Effector memory CD8-positive, alpha-beta T cell (primary cell): ENCODE results near the gene PLCB1.

Experiments
- ATAC-seq: fragments of 150-1000 bp; cut with Tn5 transposase; replicated peaks from 2 replicates; pipeline ENCODE4 v1.10.0; 2021; ENCODE audit warnings: mild to moderate bottlenecking, moderate library complexity
- DNase-seq, 3 experiments: peaks; one replicate each; pipeline ENCODE4 v3.0.0; 2021
- H3K27ac Mint-ChIP-seq, 2 donors: one replicate each; pipeline ENCODE4 v1.8.0; 2022; ENCODE audit warnings: mild to moderate bottlenecking in 2 of 2, mixed read lengths in 2 of 2, moderate library complexity in 2 of 2
- H3K27me3 Mint-ChIP-seq, 2 donors: one replicate each; pipeline ENCODE4 v1.8.0; 2022; ENCODE audit warnings: mixed read lengths in 2 of 2
- H3K36me3 Mint-ChIP-seq: one replicate; pipeline ENCODE4 v1.8.0; 2022; ENCODE audit warnings: mild to moderate bottlenecking, moderate library complexity, mixed read lengths; ENCODE audit not compliant: insufficient read depth
- H3K4me1 Mint-ChIP-seq, 2 donors: one replicate each; pipeline ENCODE4 v1.8.0; 2022; ENCODE audit warnings: low read depth in 2 of 2, mixed read lengths in 2 of 2
- H3K4me3 Mint-ChIP-seq, 2 donors: one replicate each; pipeline ENCODE4 v1.8.0; 2022; ENCODE audit warnings: mild to moderate bottlenecking in 2 of 2, mixed read lengths in 2 of 2, moderate library complexity in 2 of 2
- H3K9me3 Mint-ChIP-seq, 2 donors: one replicate each; pipeline ENCODE4 v1.8.0; 2022; ENCODE audit warnings: mixed read lengths in 2 of 2

PLCB1 gene

GRCh38 chr20:8139899-8140298 lies 7.8 kb downstream of the PLCB1 start:
- Mint-ChIP-seq H3K4me1 (peaks cover 25 to 45% of the 10 kb centered on the region in 2 donors), H3K27me3 (no peaks in the 10 kb centered on the region), H3K4me3 (no peak overlapping the region), H3K27ac (no peak overlapping the region), H3K9me3 (no peaks in the 10 kb centered on the region), H3K36me3 (no peaks in the 10 kb centered on the region)
- ATAC-seq (peak; percentile 32), DNase-seq (no peak)

- H3K4me1 Mint-ChIP-seq, result peaks cover 31 to 48% of the 10 kb centered on the region in 2 donors
Measured at GRCh38 chr20:8143474-8143873, 11.4 kb downstream of the PLCB1 start.

GRCh38 chr20:8144282-8145245 lies 12.5 kb downstream of the PLCB1 start:
- Mint-ChIP-seq H3K4me3 (peak overlapping the region; percentile 56 to 64), H3K4me1 (peaks cover 32 to 48% of the 10 kb centered on the region in 2 donors), H3K9me3 (no peaks in the 10 kb centered on the region), H3K36me3 (no peaks in the 10 kb centered on the region), H3K27me3 (no peaks in the 10 kb centered on the region), H3K27ac (peak overlapping the region; percentile 27 to 52)
- peak in 1 of 3 experiments; percentile 15 for DNase-seq
- ATAC-seq, result peak; percentile 93

More at GRCh38 chr20:8143474-8143873, 11.4 kb downstream of the PLCB1 start:
- ATAC-seq, result no peak
- Mint-ChIP-seq H3K27me3 (no peaks in the 10 kb centered on the region), H3K4me3 (no peak overlapping the region), H3K27ac (peak overlapping the region in 1 of 2 donors; percentile 42), H3K36me3 (no peaks in the 10 kb centered on the region), H3K9me3 (no peaks in the 10 kb centered on the region)
- DNase-seq, result no peak

DNA sequence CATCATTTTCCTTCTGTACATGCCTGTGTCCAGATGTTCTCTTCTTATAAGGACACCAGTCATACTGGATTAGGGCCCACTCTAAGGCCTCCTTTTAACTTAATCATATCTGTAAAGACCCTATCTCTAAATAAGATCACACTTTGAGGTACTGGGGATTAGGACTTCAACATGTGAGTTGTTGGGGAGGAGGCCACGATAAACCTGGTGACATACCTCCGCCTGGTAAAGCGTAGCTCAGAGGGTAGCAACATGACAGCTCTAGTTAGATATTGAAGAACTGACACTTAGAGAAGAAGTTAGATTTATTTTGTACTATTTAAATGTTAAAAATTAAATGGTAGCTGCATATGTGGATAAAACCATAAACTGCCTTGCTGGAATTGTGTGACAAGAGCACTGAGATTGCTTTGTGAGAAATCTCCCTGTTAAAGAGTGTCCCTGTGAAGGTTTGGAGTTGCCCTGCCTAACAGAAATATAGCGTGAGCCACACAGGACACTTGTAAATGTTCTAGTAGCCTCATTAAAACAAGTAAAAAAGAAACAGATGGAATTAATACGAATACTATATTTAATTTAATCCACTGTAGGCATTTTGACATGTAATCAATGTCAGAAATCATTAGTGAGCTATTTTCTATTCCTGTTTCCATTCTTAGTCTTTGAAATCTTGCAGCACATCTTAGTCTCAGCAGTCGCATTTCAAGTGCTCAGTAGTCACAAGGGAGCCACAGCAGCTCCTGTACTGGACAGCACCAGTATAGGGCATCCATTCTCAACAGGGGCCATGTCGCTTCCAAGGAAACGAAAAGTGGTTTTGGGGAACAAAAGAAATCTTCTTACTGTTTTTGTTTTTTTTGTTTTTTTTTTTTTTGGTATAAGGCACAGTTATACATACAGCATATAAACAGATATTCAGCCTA lies 13.4 kb downstream of the PLCB1 start:
- H3K27me3 Mint-ChIP-seq, result no peaks in the 10 kb centered on the region
- H3K4me1 Mint-ChIP-seq, result peaks cover 32 to 48% of the 10 kb centered on the region in 2 donors
- H3K9me3 Mint-ChIP-seq, result no peaks in the 10 kb centered on the region
- H3K36me3 Mint-ChIP-seq, result no peaks in the 10 kb centered on the region
- DNase-seq, result no peak
- peak; percentile 52 for ATAC-seq
- H3K27ac Mint-ChIP-seq, result peak overlapping the region; percentile 27 to 52
- H3K4me3 Mint-ChIP-seq, result peak overlapping the region; percentile 56 to 64

GRCh38 chr20:8147476-8147875 lies 15.4 kb downstream of the PLCB1 start:
- Mint-ChIP-seq H3K4me3 (no peak overlapping the region), H3K4me1 (peaks cover 44 to 68% of the 10 kb centered on the region in 2 donors), H3K36me3 (no peaks in the 10 kb centered on the region), H3K9me3 (no peaks in the 10 kb centered on the region), H3K27ac (no peak overlapping the region), H3K27me3 (no peaks in the 10 kb centered on the region)
- ATAC-seq (no peak), DNase-seq (no peak)

GRCh38 chr20:8148501-8148900 lies 16.4 kb downstream of the PLCB1 start:
- no peak overlapping the region for H3K4me3 Mint-ChIP-seq
- no peak overlapping the region for H3K27ac Mint-ChIP-seq
- H3K36me3 Mint-ChIP-seq, result no peaks in the 10 kb centered on the region
- H3K4me1 Mint-ChIP-seq, result peaks cover 46 to 69% of the 10 kb centered on the region in 2 donors
- no peaks in the 10 kb centered on the region for H3K9me3 Mint-ChIP-seq
- DNase-seq (no peak), ATAC-seq (no peak)
- no peaks in the 10 kb centered on the region for H3K27me3 Mint-ChIP-seq

GRCh38 chr20:8150591-8150990 lies 18.5 kb downstream of the PLCB1 start:
- H3K4me3 Mint-ChIP-seq, result no peak overlapping the region
- H3K4me1 Mint-ChIP-seq, result peaks cover 49 to 70% of the 10 kb centered on the region in 2 donors

GRCh38 chr20:8151372-8151771 lies 19.3 kb downstream of the PLCB1 start:
- ATAC-seq, result peak; percentile 17
- Mint-ChIP-seq H3K4me3 (peak overlapping the region; percentile 40 to 53), H3K27me3 (no peaks in the 10 kb centered on the region), H3K4me1 (peaks cover 52 to 71% of the 10 kb centered on the region in 2 donors), H3K36me3 (peaks cover 3% of the 10 kb centered on the region), H3K27ac (peak overlapping the region; percentile 72 to 79), H3K9me3 (no peaks in the 10 kb centered on the region)
- no peak for DNase-seq

More at GRCh38 chr20:8150591-8150990, 18.5 kb downstream of the PLCB1 start:
- DNase-seq (no peak), ATAC-seq (no peak)
- H3K27me3 Mint-ChIP-seq, result no peaks in the 10 kb centered on the region
- peak overlapping the region; percentile 72 to 79 for H3K27ac Mint-ChIP-seq
- no peaks in the 10 kb centered on the region for H3K9me3 Mint-ChIP-seq
- no peaks in the 10 kb centered on the region for H3K36me3 Mint-ChIP-seq

DNA sequence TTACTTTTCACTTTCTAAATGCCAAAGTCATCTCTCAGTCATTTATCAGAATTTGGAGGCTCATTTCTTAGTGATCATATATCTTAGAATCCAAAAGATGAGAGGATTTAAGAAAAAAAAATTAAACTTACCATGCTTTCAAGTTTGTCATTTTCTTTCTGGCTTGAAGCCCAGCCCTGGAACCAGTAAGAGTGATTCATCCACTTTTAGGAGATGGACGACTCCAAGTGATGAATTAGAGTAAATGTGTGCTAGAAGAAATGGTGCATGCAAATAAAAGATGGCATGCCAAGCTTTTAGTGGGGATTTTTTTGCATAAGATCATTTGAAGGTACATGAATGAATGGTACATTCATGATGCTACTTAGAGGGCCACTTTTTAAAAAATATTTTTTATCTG lies 20.1 kb downstream of the PLCB1 start:
- H3K9me3 Mint-ChIP-seq, result no peaks in the 10 kb centered on the region
- no peaks in the 10 kb centered on the region for H3K27me3 Mint-ChIP-seq
- peak overlapping the region; percentile 17 to 53 for H3K4me3 Mint-ChIP-seq
- H3K36me3 Mint-ChIP-seq, result peaks cover 3% of the 10 kb centered on the region
- peak overlapping the region in 1 of 2 donors; percentile 72 for H3K27ac Mint-ChIP-seq
- ATAC-seq, result no peak
- no peak for DNase-seq
- peaks cover 58 to 77% of the 10 kb centered on the region in 2 donors for H3K4me1 Mint-ChIP-seq

DNA sequence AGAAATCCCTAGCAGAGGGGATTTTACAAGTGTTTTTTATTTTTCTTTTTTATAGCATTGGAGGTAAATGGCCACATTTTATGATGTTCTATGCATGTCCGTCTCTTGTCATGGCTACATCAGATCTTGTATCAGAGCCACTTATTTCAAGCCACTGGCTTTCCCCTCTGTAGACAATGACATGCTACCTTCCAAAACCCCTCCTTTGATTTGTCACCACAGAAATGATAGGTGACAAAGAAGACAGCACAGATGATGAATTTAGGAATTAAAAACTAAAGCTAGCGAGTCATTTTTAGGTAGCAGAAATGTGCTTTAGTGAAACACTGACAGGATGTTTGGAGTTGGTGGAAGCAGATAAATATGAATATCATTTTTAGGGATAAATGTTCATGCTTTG lies 20.8 kb downstream of the PLCB1 start:
- no peaks in the 10 kb centered on the region for H3K9me3 Mint-ChIP-seq
- H3K36me3 Mint-ChIP-seq, result peaks cover 3% of the 10 kb centered on the region
- DNase-seq, result no peak
- peak; percentile 16 for ATAC-seq
- H3K4me1 Mint-ChIP-seq, result peaks cover 57 to 75% of the 10 kb centered on the region in 2 donors
- peak overlapping the region; percentile 52 to 71 for H3K4me3 Mint-ChIP-seq
- H3K27me3 Mint-ChIP-seq, result no peaks in the 10 kb centered on the region
- peak overlapping the region in 1 of 2 donors; percentile 72 for H3K27ac Mint-ChIP-seq

DNA sequence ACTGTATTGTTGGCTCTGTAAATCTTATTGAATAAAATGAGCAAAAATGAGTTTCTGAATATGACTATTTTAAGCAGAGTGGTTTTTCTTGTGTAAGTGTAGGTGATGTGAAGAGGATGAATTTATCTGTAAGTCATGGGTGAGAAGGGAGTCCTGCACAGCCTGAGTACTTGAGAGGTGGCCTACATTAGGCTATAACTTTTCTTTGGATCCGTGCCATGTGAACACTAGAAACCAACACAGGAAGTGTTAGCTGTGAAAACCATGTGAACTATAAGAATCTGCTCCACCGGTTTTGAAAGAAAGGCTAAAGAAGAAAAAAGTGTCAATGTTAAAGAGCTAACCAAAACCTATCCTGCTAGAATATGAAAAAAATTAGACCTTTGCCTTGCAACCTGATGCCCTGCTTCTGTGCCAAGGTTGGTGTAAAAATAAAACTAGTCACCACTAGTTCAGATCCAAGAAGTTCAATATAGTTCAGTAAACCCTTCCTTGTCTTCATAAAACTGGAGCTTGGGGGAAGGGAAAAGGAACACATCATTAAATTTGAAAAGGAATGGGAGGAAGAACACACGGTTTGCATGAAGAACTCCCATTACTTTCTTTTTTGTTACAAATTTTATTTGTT lies 21.3 kb downstream of the PLCB1 start:
- H3K9me3 Mint-ChIP-seq, result no peaks in the 10 kb centered on the region
- peaks cover 3% of the 10 kb centered on the region for H3K36me3 Mint-ChIP-seq
- peak overlapping the region; percentile 52 to 71 for H3K4me3 Mint-ChIP-seq
- peak overlapping the region in 1 of 2 donors; percentile 72 for H3K27ac Mint-ChIP-seq
- peak; percentile 80 for ATAC-seq
- no peaks in the 10 kb centered on the region for H3K27me3 Mint-ChIP-seq
- DNase-seq, result peak; percentile 28 to 33 (median 29)
- peaks cover 59 to 78% of the 10 kb centered on the region in 2 donors for H3K4me1 Mint-ChIP-seq

- Mint-ChIP-seq H3K9me3 (no peaks in the 10 kb centered on the region), H3K27me3 (no peaks in the 10 kb centered on the region), H3K27ac (peak overlapping the region; percentile 42 to 74), H3K4me1 (peaks cover 57 to 78% of the 10 kb centered on the region in 2 donors), H3K4me3 (peak overlapping the region; percentile 58 to 71), H3K36me3 (peaks cover 3% of the 10 kb centered on the region)
- DNase-seq (no peak), ATAC-seq (peak; percentile 12)
Measured at GRCh38 chr20:8154638-8155037, 22.6 kb downstream of the PLCB1 start.

- DNase-seq (no peak), ATAC-seq (no peak)
- no peaks in the 10 kb centered on the region for H3K27me3 Mint-ChIP-seq
- H3K4me1 Mint-ChIP-seq, result peaks cover 60 to 79% of the 10 kb centered on the region in 2 donors
- no peaks in the 10 kb centered on the region for H3K9me3 Mint-ChIP-seq
- peaks cover 3% of the 10 kb centered on the region for H3K36me3 Mint-ChIP-seq
- H3K27ac Mint-ChIP-seq, result peak overlapping the region; percentile 42 to 74
- H3K4me3 Mint-ChIP-seq, result peak overlapping the region; percentile 58 to 71
Measured at GRCh38 chr20:8155229-8155628, 23.2 kb downstream of the PLCB1 start.
